NCI-H1105 treated with DMSO at 0.1 percent for 48 hours (cell line): Measurements from ENCODE around the gene BLID.

Source experiments
- DNase-seq: peaks from one replicate; lab custom pipeline; 2025; lab: John Stamatoyannopoulos, UW

BLID gene

DNA sequence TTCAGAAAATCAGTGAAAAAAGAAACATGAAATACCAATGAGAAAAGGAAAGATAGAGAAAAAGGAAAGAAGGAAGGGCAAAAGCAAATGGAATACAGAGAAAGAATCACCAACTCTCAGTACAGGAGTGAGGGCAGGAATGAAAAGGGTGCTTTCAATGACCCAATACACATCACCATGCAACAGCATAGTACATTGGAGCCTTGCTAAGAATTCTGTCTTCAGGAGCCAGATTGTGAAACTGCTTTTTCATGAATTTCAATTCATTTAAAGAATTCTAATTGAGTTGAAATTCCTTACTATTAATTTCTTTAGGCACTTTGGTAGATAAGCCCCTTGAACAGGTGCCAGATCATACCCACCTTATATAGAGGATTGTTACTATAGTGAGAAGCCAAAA, 34.9 kb downstream of the BLID start:
- DNase-seq, result no peak

DNA sequence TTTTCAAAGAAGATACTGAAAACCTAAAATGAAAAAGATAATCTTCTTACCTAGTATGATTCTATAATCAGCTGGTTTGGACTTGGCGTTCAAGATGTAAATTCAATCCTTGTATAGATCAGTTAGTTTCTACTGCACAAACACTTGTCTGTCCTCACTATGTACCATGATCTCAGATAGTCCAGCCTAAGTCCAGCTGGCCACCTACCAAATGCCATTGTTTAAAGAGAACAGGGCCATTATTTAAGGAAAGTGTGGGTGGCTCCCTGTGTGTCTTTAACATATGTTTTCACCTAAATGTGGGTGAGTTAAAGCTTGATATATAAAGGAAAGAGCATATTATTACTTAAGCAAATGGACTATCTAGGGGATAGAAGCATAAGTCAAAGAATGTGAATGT, 38.6 kb downstream of the BLID start:
- DNase-seq, result no peak

DNA sequence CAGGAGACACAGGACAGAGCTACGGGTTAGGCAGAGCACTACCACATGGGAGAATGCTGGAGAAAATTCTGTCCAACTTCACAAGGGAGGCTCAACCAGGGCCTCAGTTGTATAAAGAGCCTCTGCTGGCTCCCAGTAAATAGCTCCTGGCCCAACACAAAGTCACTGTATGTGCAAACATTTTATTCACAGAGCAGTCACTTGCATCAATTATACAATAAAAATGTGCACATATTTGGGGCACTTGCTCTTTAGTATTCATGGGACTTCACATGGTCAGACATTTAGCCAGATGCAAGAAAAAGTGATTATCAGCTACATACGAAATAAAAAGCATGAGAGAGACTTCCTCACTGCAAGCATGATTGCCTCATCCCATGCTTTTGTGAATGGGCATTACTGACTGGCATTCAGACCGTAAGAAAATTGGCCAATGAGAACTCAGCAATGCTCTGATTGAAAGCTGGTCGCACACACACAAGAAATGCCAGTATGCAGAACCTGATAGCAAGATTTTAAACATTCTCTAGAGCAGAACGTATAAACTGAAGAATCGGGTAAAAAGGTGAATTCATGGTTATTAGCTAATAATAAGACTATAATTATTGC, 39.4 kb downstream of the BLID start:
- no peak for DNase-seq

DNA sequence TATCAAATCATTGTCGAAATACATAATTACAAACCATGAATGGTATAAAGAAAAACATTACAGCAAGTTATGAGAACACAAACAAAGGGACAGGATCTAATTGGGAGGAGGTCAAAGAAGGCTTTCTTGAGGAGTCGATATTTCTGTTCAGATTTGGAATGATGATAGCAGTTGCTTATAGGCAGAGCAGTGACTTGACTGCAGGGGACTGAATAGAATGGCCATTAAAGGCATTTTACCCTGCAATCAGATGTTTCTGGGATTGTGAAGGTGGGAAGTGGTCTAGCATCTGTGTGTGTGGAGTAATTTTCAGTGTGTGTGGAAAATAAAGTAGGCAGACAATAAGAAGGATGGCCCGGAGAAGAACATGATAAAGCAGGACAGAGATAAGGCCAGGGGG, 41.0 kb downstream of the BLID start:
- DNase-seq, result no peak

DNA sequence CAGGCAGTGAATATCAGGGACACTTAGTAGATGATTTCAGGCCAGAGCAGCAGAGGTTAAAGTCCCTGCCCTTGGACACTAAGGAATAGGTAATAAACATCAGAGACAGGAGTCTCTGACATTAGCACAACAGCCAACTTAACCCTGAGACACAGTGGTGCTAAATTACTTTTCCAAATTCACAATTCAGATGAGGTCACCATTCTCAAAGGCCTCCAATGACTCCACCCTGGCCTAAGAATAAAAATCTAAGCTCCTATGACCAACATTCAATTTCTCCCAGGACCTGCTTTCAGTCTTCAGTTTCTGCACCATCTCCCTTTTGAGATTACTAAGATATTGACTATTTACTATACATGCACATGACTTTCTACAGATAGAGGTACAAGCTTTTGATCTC, 42.0 kb downstream of the BLID start:
- DNase-seq, result no peak

DNA sequence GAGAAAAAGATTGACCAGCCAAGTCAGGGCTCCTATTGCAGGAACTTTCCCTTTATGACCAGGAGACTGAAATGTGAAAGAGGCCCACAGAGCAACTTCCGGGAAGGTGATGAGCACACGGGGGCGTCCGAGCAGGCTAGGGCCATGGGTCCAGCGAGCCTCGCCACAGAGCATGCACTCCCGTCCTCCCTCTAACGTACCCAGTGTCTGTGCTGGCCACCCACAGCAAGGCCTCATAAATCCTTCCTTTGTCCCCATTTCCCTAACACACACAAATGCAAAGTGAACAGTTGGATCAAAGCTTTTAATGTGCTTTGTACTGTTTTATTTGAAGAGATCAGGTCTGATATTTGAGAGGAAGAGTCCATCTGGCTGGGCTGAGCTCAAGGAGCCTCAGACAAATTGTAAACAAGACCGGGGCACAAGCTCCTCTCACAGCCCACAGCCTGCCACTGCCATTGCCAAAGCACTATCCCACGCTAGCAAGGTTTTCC, 44.3 kb downstream of the BLID start:
- DNase-seq, result no peak

DNA sequence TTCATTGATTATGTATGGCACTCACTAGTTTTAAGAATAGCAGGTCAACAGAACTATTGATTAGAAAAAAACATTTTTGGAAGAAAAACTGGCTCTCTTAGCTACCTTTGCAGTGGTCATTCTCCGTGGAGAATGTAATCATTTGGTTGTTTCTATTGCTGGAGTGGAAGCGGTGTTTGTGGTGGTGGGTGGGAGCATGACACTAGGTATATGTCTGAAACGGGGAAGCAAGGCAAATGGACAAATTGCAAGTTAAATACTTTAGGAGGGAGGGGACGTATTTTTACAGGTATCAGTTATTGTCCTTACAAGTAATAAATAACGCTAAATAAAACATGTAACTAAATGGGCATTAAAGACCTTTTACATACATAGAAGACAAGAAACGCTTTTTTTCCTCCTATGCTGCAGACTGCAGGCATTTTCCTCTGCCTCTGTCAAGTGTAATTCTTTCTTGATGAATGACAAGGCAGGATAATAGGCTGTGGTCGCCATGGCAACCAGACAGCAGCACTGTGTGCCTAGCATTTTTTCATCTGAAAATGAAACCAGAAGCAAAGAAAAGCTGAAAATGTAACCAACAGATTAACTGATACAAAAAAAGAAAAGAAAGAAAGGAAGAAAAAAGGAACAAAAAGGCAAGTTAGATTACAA, 46.2 kb downstream of the BLID start:
- DNase-seq, result peak; percentile 94

DNA sequence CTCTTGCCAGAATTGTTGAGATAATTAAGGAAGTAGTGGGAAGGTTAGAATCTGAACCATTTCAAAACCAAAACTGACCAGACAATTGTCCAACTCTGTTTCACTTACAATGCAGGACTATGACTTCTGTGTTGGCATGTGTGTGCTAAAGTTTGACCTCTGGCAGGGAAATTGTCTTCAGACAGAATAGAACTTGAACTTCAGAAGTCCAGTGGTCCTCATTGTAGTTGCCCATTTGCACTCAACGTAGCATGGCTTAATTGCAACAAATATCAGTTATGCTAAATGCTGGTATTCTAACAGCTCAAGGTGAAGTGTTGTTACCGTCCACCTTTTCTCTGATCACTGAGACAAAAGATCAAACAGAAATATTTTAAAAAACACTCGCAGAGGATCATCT, 47.2 kb downstream of the BLID start:
- no peak for DNase-seq

DNA sequence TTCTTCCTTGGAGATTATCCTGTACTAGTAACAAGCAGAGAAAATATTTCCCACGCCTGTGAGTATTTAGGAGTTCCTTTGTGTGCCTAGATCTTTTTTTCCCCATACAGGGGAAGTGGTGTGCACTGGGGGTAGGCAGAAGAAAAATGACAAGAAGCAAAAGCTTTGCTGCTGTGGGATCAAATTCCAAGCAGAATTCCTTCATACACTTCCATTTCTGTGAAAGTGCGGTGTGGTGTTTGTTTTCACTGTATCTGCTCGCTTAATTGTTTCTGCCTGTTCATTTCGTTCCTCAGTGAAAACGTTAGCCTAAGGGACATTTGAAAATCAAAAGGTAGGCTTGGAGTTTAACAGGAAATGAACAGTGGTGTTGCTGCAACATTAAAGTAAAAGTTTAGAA, 47.9 kb downstream of the BLID start:
- no peak for DNase-seq
